ENCODE results near the gene SLC10A6. TPM values are rescaled to one million over a fixed set of nuclear protein-coding genes. Genes with fewer than 3 reads are reported as not detected.

SLC10A6 gene
- total and polyA plus RNA-seq, 2 of the 13 experiments (the other 11 are each of a cell fraction or from before 2014, with no cell fraction given) = not detected

- TF ChIP-seq ZBTB40 (IDR thresholded peaks at IDR 0.05) (no peak), ZBTB40 (CRISPR knock-in tag; IDR thresholded peaks at IDR 0.05) (no peak), PAXIP1 (CRISPR knock-in tag; conservative IDR thresholded peaks at IDR 0.05) (no peak), U2AF1 (optimal IDR thresholded peaks at IDR 0.05; ENCODE audit: low read depth, low read length) (no peak), ZNF670 (CRISPR knock-in tag; IDR thresholded peaks at IDR 0.05; ENCODE audit: borderline replicate concordance) (no peak), MED1 (CRISPR knock-in tag; IDR thresholded peaks at IDR 0.05) (0 out of 2 replicates have a peak, but pooled peaks have one; percentile 30), ZNF142 (CRISPR knock-in tag; IDR thresholded peaks at IDR 0.05) (peak; percentile 40; the same call in 1 of the 2 replicates), THYN1 (CRISPR knock-in tag; IDR thresholded peaks at IDR 0.05; ENCODE audit: borderline replicate concordance, low read depth) (no peak), ZNF484 (CRISPR knock-in tag; IDR thresholded peaks at IDR 0.05; ENCODE audit: borderline replicate concordance, low read depth) (no peak), XRCC5 (optimal IDR thresholded peaks at IDR 0.05; ENCODE audit: low read length) (peak; percentile 53), ZNF556 (CRISPR knock-in tag; IDR thresholded peaks at IDR 0.05; ENCODE audit: borderline replicate concordance) (peak; percentile 53; the same call in 1 of the 2 replicates)
Observed at GRCh38 chr4:86791126-86791525, 58.1 kb downstream of the SLC10A6 start (continued).
